SK-N-SH (cell line): ENCODE results near the gene GPR119. TPM values are rescaled to one million over a fixed set of nuclear protein-coding genes. Genes with fewer than 3 reads are reported as not detected.

Source experiments
- CTCF ChIA-PET: fragments of 300-600, 350-600 bp; formaldehyde crosslinking; extraction: SDS; loops from one replicate; lab custom pipeline; 2021; lab: Yijun Ruan, JAX
- POLR2A ChIA-PET: fragments of 350-600 bp; sonication (Branson Sonifier 250); formaldehyde crosslinking; extraction: SDS; loops from one replicate; lab custom pipeline; 2020; ENCODE audit warnings: antibody characterized with exemption, inconsistent platforms; lab: Yijun Ruan, JAX
- DNase-seq: peaks from one replicate; pipeline ENCODE4 v3.0.0; 2012
- H2AFZ ChIP-seq: fragments of 200-600 bp; sonication (generic); 2 replicates; pipeline ENCODE4 v1.8.1; 2016; ENCODE audit warnings: antibody characterized with exemption, mild to moderate bottlenecking, low read depth
- H3F3A ChIP-seq: fragments of 200-600 bp; sonication (generic); replicated peaks from 2 replicates; pipeline ENCODE3; 2016; ENCODE audit warnings: antibody characterized with exemption, mild to moderate bottlenecking; ENCODE audit not compliant: insufficient read depth
- H3K27ac ChIP-seq, 2 experiments: fragments of 200-500 bp in 1 of 2; fragments of 200-600 bp in 1 of 2; sonication (Bioruptor generic) in 1 of 2; sonication (generic), shearing (Covaris generic) in 1 of 2; 2 replicates each; pipeline versions ENCODE4 v1.5.1 to v1.6.1; 2014 to 2016; ENCODE audit warnings: low read depth in 2 of 2, inconsistent platforms in 1 of 2, low read length in 1 of 2, mild to moderate bottlenecking in 1 of 2, mixed read lengths in 1 of 2
- H3K27me3 ChIP-seq: fragments of 200-600 bp; sonication (generic), shearing (Covaris generic); 2 replicates; pipeline ENCODE4 v1.6.1; 2016; ENCODE audit warnings: mixed run types; ENCODE audit not compliant: insufficient read depth
- H3K36me3 ChIP-seq, 2 experiments: fragments of 200-500 bp in 1 of 2; fragments of 200-600 bp in 1 of 2; sonication (Bioruptor generic) in 1 of 2; sonication (generic) in 1 of 2; replicated peaks in 1 of 2; 2 replicates each; pipeline versions ENCODE3 to v1.5.1; 2014 to 2016; ENCODE audit warnings: low read length in 1 of 2, mild to moderate bottlenecking in 1 of 2; ENCODE audit not compliant: insufficient read depth in 2 of 2, control insufficient read depth in 1 of 2
- H3K4me1 ChIP-seq, 2 experiments: fragments of 200-500 bp in 1 of 2; fragments of 200-600 bp in 1 of 2; sonication (Bioruptor generic) in 1 of 2; sonication (generic), shearing (Covaris generic) in 1 of 2; 2 replicates each; pipeline versions ENCODE4 v1.5.1 to v1.6.1; 2014 to 2016; ENCODE audit warnings: low read depth in 1 of 2, low read length in 1 of 2, mixed run types in 1 of 2; ENCODE audit not compliant: insufficient read depth in 2 of 2, control insufficient read depth in 1 of 2
- H3K4me2 ChIP-seq: fragments of 200-600 bp; sonication (generic), shearing (Covaris generic); 2 replicates; pipeline ENCODE4 v1.6.1; 2017; ENCODE audit warnings: mixed run types
- H3K4me3 ChIP-seq, 2 experiments: fragments of 200-500 bp in 1 of 2; fragments of 200-600 bp in 1 of 2; sonication (Bioruptor generic) in 1 of 2; sonication (generic), shearing (Covaris generic) in 1 of 2; 2 replicates each; pipeline versions ENCODE4 v1.5.1 to v1.8.1; 2014 to 2016; ENCODE audit warnings: low read depth in 2 of 2, inconsistent platforms in 1 of 2, low read length in 1 of 2, mild to moderate bottlenecking in 1 of 2, mixed read lengths in 1 of 2, moderate library complexity in 1 of 2
- H3K79me2 ChIP-seq: fragments of 200-600 bp; sonication (generic); 2 replicates; pipeline ENCODE4 v1.8.1; 2017; ENCODE audit warnings: mild to moderate bottlenecking; ENCODE audit not compliant: insufficient read depth
- H3K9ac ChIP-seq: fragments of 200-600 bp; sonication (generic); 2 replicates; pipeline ENCODE4 v1.6.1; 2017; ENCODE audit warnings: mixed run types
- H3K9me2 ChIP-seq: fragments of 200-600 bp; sonication (generic); 2 replicates; pipeline ENCODE4 v1.6.1; 2017; ENCODE audit warnings: mixed run types
- H3K9me3 ChIP-seq: fragments of 200-600 bp; sonication (generic); 2 replicates; pipeline ENCODE4 v1.6.1; 2017; ENCODE audit warnings: mixed run types, mild to moderate bottlenecking, moderate library complexity
- H4K20me1 ChIP-seq: fragments of 200-600 bp; sonication (generic); 2 replicates; pipeline ENCODE4 v1.6.1; 2017; ENCODE audit warnings: mild to moderate bottlenecking, mixed run types; ENCODE audit not compliant: insufficient read depth
- CHD2 ChIP-seq: fragments of 150-350 bp; IDR thresholded peaks from 2 replicates; pipeline ENCODE4 v1.6.1; 2018; ENCODE audit warnings: low read length; ENCODE audit not compliant: partially characterized antibody
- CTCF ChIP-seq: fragments of 200-600 bp; sonication (generic); IDR thresholded peaks from 2 replicates; pipeline ENCODE4 v1.6.1; 2017; ENCODE audit warnings: antibody characterized with exemption, mild to moderate bottlenecking, moderate library complexity
- FOSL2 ChIP-seq: IDR thresholded peaks from 2 replicates; pipeline ENCODE4 v1.4.0; 2012; ENCODE audit warnings: low read depth, mild to moderate bottlenecking, moderate library complexity, borderline replicate concordance
- FOXJ3 ChIP-seq: sonication (generic); formaldehyde crosslinking; IDR thresholded peaks from 2 replicates; pipeline ENCODE4 v1.5.1; 2020; ENCODE audit warnings: mild to moderate bottlenecking, missing genetic modification reagents
- GABPA ChIP-seq: IDR thresholded peaks from 2 replicates; pipeline ENCODE4 v1.4.0; 2012; ENCODE audit warnings: low read depth, mild to moderate bottlenecking
- JUND ChIP-seq: IDR thresholded peaks from 2 replicates; pipeline ENCODE4 v1.4.0; 2012
- MEF2A ChIP-seq: IDR thresholded peaks from 2 replicates; pipeline ENCODE4 v1.4.0; 2012; ENCODE audit warnings: low read depth, borderline replicate concordance
- MXI1 ChIP-seq: IDR thresholded peaks from 2 replicates; pipeline ENCODE4 v1.6.1; 2012; ENCODE audit warnings: mild to moderate bottlenecking, low read depth, low read length, improper control_type of control experiment
- NRF1 ChIP-seq: IDR thresholded peaks from 2 replicates; pipeline ENCODE4 v1.6.1; 2012; ENCODE audit warnings: low read depth, mild to moderate bottlenecking, low read length
- PBX3 ChIP-seq: IDR thresholded peaks from 2 replicates; pipeline ENCODE4; 2012
- RAD21 ChIP-seq: IDR thresholded peaks from 2 replicates; pipeline ENCODE4 v1.6.1; 2012; ENCODE audit warnings: mild to moderate bottlenecking, low read length
- RFX5 ChIP-seq: IDR thresholded peaks from 2 replicates; pipeline ENCODE4 v1.6.1; 2012; ENCODE audit warnings: mild to moderate bottlenecking, improper control_type of control experiment, low read length
- SIN3A ChIP-seq: IDR thresholded peaks from 2 replicates; pipeline ENCODE4 v1.6.1; 2012; ENCODE audit warnings: low read depth, mild to moderate bottlenecking, low read length, moderate library complexity, borderline replicate concordance
- TCF12 ChIP-seq: IDR thresholded peaks from 2 replicates; pipeline ENCODE4 v1.4.0; 2012
- TEAD4 ChIP-seq: IDR thresholded peaks from 2 replicates; pipeline ENCODE4 v1.4.0; 2012; ENCODE audit warnings: mild to moderate bottlenecking, borderline replicate concordance; ENCODE audit not compliant: insufficient read depth
- USF1 ChIP-seq: IDR thresholded peaks from 2 replicates; pipeline ENCODE4 v1.4.0; 2012; ENCODE audit warnings: low read depth, borderline replicate concordance
- YY1 ChIP-seq: IDR thresholded peaks from 2 replicates; pipeline ENCODE4 v1.4.0; 2012; ENCODE audit warnings: low read depth, mild to moderate bottlenecking
- ZBTB33 ChIP-seq: IDR thresholded peaks from 2 replicates; pipeline ENCODE4 v1.4.0; 2012; ENCODE audit warnings: low read depth, borderline replicate concordance
- WGBS: methylation state at CpG from one replicate; pipeline ENCODE4 v1.1.6; 2017; ENCODE audit warnings: low lambda C conversion rate; 5-methylcytosine and 5-hydroxymethylcytosine counted together
- polyA plus RNA-seq, 3 experiments: library from polyadenylated mRNA; depleted of rRNA; stranded (reverse); fragments of >200 nt; gene quantifications; 2 replicates each; pipeline ENCODE4 v1.2.3, GENCODE V29; 2012

The GPR119 gene
- polyA plus RNA-seq, 1 of the 3 experiments (the other 2 are of a cell fraction): not detected

- WGBS: 19% methylated on average over 1 of the region's 1 CpG
- H3K36me3 ChIP-seq: peaks cover 17 to 18% of the 10 kb centered on the region in 2 experiments
- H3K9me2 ChIP-seq: no peaks in the 10 kb centered on the region
- peaks cover 5% of the 10 kb centered on the region for H3F3A ChIP-seq
- H3K9me3 ChIP-seq: no peaks in the 10 kb centered on the region
- no peak overlapping the region for H3K9ac ChIP-seq
- CTCF ChIA-PET: no interaction called here
- H3K4me3 ChIP-seq: no peak overlapping the region
- no peak overlapping the region for H2AFZ ChIP-seq
- H4K20me1 ChIP-seq: no peaks in the 10 kb centered on the region
- no peak overlapping the region for H3K4me2 ChIP-seq
- H3K27me3 ChIP-seq: no peaks in the 10 kb centered on the region
- H3K27ac ChIP-seq: peak overlapping the region in 1 of 2 experiments; percentile 32; a peak in 2 of 4 replicates
- H3K79me2 ChIP-seq: peaks cover 3% of the 10 kb centered on the region; the same call in 1 of the 2 replicates
- no peaks in the 10 kb centered on the region for H3K4me1 ChIP-seq
- POLR2A ChIA-PET: no interaction called here
- DNase-seq: no peak
- TF ChIP-seq TCF12: no peak
- TF ChIP-seq RAD21: no peak
- TF ChIP-seq GABPA: no peak
- TF ChIP-seq TEAD4: 0 out of 2 replicates have a peak, but pooled peaks have one; percentile 38
- TF ChIP-seq JUND: 0 out of 2 replicates have a peak, but pooled peaks have one; percentile 29
Measured at GRCh38 chrX:130347321-130347720, 38.2 kb downstream of the GPR119 start.

- no peaks in the 10 kb centered on the region for H3K9me2 ChIP-seq
- peak overlapping the region in 1 of 2 experiments; percentile 29; a peak in 1 of 4 replicates for H3K27ac ChIP-seq
- 29% methylated on average over 1 of the region's 1 CpG for WGBS
- H3K4me3 ChIP-seq: no peak overlapping the region
- ChIA-PET CTCF (no interaction called here), POLR2A (no interaction called here)
- no peak overlapping the region for H3K9ac ChIP-seq
- peaks cover 0 to 6% of the 10 kb centered on the region in 2 experiments for H3K36me3 ChIP-seq
- H3K27me3 ChIP-seq: no peaks in the 10 kb centered on the region; the same call in 1 of the 2 replicates
- peaks cover 5% of the 10 kb centered on the region for H3F3A ChIP-seq
- no peaks in the 10 kb centered on the region for H4K20me1 ChIP-seq
- no peak for DNase-seq
- H2AFZ ChIP-seq: no peak overlapping the region
- H3K9me3 ChIP-seq: no peaks in the 10 kb centered on the region
- H3K79me2 ChIP-seq: peaks cover 3% of the 10 kb centered on the region; the same call in 1 of the 2 replicates
- H3K4me2 ChIP-seq: 0 out of 2 replicates have a peak overlapping the region, but pooled peaks have one; percentile 15
- no peak for TF ChIP-seq GABPA
- TF ChIP-seq USF1: no peak
- TF ChIP-seq YY1: no peak
- TF ChIP-seq RFX5: no peak
- TF ChIP-seq TCF12: no peak
- no peak for TF ChIP-seq ZBTB33
- no peak for TF ChIP-seq CTCF
- no peak for TF ChIP-seq FOXJ3 (CRISPR knock-in tag)
- TF ChIP-seq PBX3: no peak
- TF ChIP-seq FOSL2: no peak
- no peak for TF ChIP-seq CHD2
- TF ChIP-seq RAD21: no peak
- TF ChIP-seq MXI1: no peak
- TF ChIP-seq TEAD4: no peak
- TF ChIP-seq MEF2A: no peak
- TF ChIP-seq SIN3A: no peak
- no peak for TF ChIP-seq NRF1
- H3K4me1 ChIP-seq: no peaks in the 10 kb centered on the region; a peak in 1 of 4 replicates
Measured at GRCh38 chrX:130343411-130343810, 42.1 kb downstream of the GPR119 start.
